ENCODE measurements around the gene YARS1.

YARS1 gene

GRCh38 chr1:32736812-32737791, 80.1 kb downstream of the YARS1 start:
- peaks cover 19% of the 10 kb centered on the region for H3K27me3 ChIP-seq (ENCODE audit: insufficient read depth, low read length)
- WGBS, result 29% methylated on average over 7 of the region's 7 CpGs
- no peaks in the 10 kb centered on the region for H3K36me3 ChIP-seq (ENCODE audit: insufficient read depth, low read length)
- H3K9me3 ChIP-seq (ENCODE audit: insufficient read depth, low read depth, low read length), result no peaks in the 10 kb centered on the region
- H3K9ac ChIP-seq (ENCODE audit: low read depth, low read length), result no peak overlapping the region; the same call in 1 of the 2 replicates
- peak overlapping the region; percentile 46; the same call in 1 of the 2 replicates for H3K27ac ChIP-seq (ENCODE audit: low read depth, low read length)
- peak overlapping the region; percentile 11; the same call in 1 of the 2 replicates for H3K4me3 ChIP-seq (ENCODE audit: low read length)
- peaks cover 22% of the 10 kb centered on the region for H3K4me1 ChIP-seq (ENCODE audit: insufficient read depth, low read length)

- H3K9me3 ChIP-seq (ENCODE audit: insufficient read depth, low read depth, low read length), result no peaks in the 10 kb centered on the region
- H3K4me1 ChIP-seq (ENCODE audit: insufficient read depth, low read length), result peaks cover 15% of the 10 kb centered on the region
- H3K4me3 ChIP-seq (ENCODE audit: low read length), result no peak overlapping the region
- H3K36me3 ChIP-seq (ENCODE audit: insufficient read depth, low read length), result no peaks in the 10 kb centered on the region
- H3K27me3 ChIP-seq (ENCODE audit: insufficient read depth, low read length), result peaks cover 5% of the 10 kb centered on the region
- H3K9ac ChIP-seq (ENCODE audit: low read depth, low read length), result no peak overlapping the region
- 66% methylated on average over 9 of the region's 9 CpGs for WGBS
- no peak overlapping the region for H3K27ac ChIP-seq (ENCODE audit: low read depth, low read length)
Measured at GRCh38 chr1:32733582-32734321, 83.4 kb downstream of the YARS1 start.

GRCh38 chr1:32729254-32730046, 87.7 kb downstream of the YARS1 start:
- no peak overlapping the region for H3K4me3 ChIP-seq (ENCODE audit: low read length)
- no peaks in the 10 kb centered on the region for H3K27me3 ChIP-seq (ENCODE audit: insufficient read depth, low read length)
- H3K9ac ChIP-seq (ENCODE audit: low read depth, low read length), result no peak overlapping the region
- WGBS, result 92% methylated on average over 14 of the region's 14 CpGs
- H3K27ac ChIP-seq (ENCODE audit: low read depth, low read length), result no peak overlapping the region
- H3K9me3 ChIP-seq (ENCODE audit: insufficient read depth, low read depth, low read length), result no peaks in the 10 kb centered on the region
- no peaks in the 10 kb centered on the region for H3K36me3 ChIP-seq (ENCODE audit: insufficient read depth, low read length)
- H3K4me1 ChIP-seq (ENCODE audit: insufficient read depth, low read length), result peaks cover 15% of the 10 kb centered on the region

- no peak overlapping the region for H3K27ac ChIP-seq (ENCODE audit: low read depth, low read length)
- H3K4me1 ChIP-seq (ENCODE audit: insufficient read depth, low read length), result peaks cover 16% of the 10 kb centered on the region
Measured at GRCh38 chr1:32728413-32729077, 88.6 kb downstream of the YARS1 start.

GRCh38 chr1:32727876-32728275, 89.3 kb downstream of the YARS1 start:
- Histone ChIP-seq H3K27me3 (ENCODE audit: insufficient read depth, low read length) (no peaks in the 10 kb centered on the region), H3K36me3 (ENCODE audit: insufficient read depth, low read length) (no peaks in the 10 kb centered on the region), H3K4me3 (ENCODE audit: low read length) (no peak overlapping the region), H3K9ac (ENCODE audit: low read depth, low read length) (no peak overlapping the region), H3K27ac (ENCODE audit: low read depth, low read length) (no peak overlapping the region), H3K9me3 (ENCODE audit: insufficient read depth, low read depth, low read length) (no peaks in the 10 kb centered on the region), H3K4me1 (ENCODE audit: insufficient read depth, low read length) (peaks cover 16% of the 10 kb centered on the region)
- 91% methylated on average over 1 of the region's 1 CpG for WGBS

More at GRCh38 chr1:32728413-32729077, 88.6 kb downstream of the YARS1 start:
- 92% methylated on average over 5 of the region's 7 CpGs for WGBS
- Histone ChIP-seq H3K27me3 (ENCODE audit: insufficient read depth, low read length) (no peaks in the 10 kb centered on the region), H3K4me3 (ENCODE audit: low read length) (no peak overlapping the region), H3K36me3 (ENCODE audit: insufficient read depth, low read length) (no peaks in the 10 kb centered on the region), H3K9me3 (ENCODE audit: insufficient read depth, low read depth, low read length) (no peaks in the 10 kb centered on the region), H3K9ac (ENCODE audit: low read depth, low read length) (no peak overlapping the region)

GRCh38 chr1:32725615-32725982, 91.6 kb downstream of the YARS1 start:
- no peaks in the 10 kb centered on the region for H3K36me3 ChIP-seq (ENCODE audit: insufficient read depth, low read length)
- H3K9ac ChIP-seq (ENCODE audit: low read depth, low read length), result no peak overlapping the region
- WGBS, result 91% methylated on average over 3 of the region's 3 CpGs
- peaks cover 14% of the 10 kb centered on the region for H3K4me1 ChIP-seq (ENCODE audit: insufficient read depth, low read length)
- 0 out of 2 replicates have a peak overlapping the region, but pooled peaks have one; percentile 45 for H3K27ac ChIP-seq (ENCODE audit: low read depth, low read length)
- no peaks in the 10 kb centered on the region for H3K27me3 ChIP-seq (ENCODE audit: insufficient read depth, low read length)
- no peak overlapping the region for H3K4me3 ChIP-seq (ENCODE audit: low read length)
- no peaks in the 10 kb centered on the region for H3K9me3 ChIP-seq (ENCODE audit: insufficient read depth, low read depth, low read length)

All from HUES64 (cell line).